H4 (cell line): ENCODE data around the gene VPS41. TPM values are rescaled to one million over a fixed set of nuclear protein-coding genes. Genes with fewer than 3 reads are reported as not detected.

ENCODE experiments used
- DNase-seq: peaks from one replicate; pipeline ENCODE4 v3.0.0-alpha.2; 2015; ENCODE audit warnings: low spot score
- total RNA-seq: library from RNA; depleted of rRNA; stranded (reverse); fragments of >200 nt; shearing (Covaris generic); gene quantifications from 2 replicates; pipeline ENCODE4 v1.2.3, GENCODE V29; 2014

Gene VPS41
- total RNA-seq, 1 experiment from 2014 or later, result 132 TPM

DNA sequence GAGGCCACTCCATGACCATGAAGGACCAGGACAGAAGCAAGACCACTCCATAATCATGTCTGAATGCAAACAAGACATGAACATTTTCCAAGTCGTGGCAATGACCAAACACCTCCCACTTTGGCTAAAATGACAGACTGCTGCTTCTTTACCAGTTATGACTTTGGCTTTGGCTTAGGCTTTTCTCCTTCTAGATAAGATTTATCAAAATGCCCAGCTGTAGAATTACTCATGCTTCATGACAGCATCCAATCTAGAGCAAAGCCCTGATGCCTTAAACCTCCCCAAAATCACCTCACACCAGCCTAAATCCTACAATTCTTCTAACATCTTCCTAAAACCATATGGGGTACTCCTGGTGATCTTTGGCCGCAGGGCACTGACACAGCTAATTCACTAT, 102.1 kb downstream of the VPS41 start:
- no peak for DNase-seq

DNA sequence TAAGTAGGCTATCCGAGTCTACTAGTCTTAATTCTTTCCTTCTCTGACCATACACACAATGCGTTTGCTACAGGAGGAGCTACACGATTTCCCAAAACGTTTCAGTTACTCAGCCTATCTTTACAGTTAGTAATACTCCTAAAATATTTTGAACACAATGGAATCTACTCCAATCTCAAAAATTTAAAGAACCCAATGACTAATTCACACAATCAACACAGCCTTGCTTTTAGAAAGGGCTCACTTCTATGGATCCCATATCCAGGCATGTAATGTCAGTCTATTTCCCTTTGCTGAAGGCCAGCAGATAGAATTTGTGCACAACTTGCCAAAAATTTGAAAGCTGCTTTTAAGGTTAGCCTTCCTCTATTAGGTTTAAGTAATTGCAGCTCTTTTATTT, 107.2 kb downstream of the VPS41 start:
- DNase-seq, result no peak

DNA sequence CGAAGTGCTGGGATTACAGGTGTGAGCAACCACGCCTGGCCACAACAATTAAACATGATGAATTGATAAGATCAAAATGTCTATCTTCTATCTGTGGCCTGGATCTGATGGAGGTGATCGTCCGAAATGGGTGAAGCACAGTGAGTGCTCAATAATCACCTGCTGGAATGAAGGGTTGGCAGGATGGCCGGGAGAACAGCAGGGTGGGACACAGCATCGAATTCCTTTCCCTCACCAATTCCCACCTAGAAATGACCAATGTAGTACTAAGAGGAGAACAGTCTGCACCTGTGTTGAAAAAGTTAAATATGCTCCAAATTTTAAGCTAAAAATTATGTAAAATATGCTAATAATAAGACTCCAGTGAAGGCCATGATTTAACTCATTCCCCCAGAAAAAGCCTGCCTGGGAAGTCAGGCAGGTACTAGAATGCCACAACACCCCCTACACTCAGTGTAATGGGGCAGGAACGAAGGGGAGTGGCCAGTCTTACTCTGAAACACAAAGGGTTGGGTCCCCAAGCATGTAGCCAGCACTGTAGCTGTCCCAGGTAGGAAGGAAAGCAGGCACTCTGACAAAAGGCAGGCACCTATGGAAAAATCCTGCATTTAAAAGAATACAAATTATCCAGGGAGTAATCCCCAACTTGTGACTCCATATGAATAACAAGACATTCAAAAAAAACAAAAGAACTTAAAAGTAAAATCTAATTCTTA, 110.3 kb downstream of the VPS41 start:
- no peak for DNase-seq

GRCh38 chr7:38796626-38797501, 112.1 kb downstream of the VPS41 start:
- peak; percentile 77 for DNase-seq

DNA sequence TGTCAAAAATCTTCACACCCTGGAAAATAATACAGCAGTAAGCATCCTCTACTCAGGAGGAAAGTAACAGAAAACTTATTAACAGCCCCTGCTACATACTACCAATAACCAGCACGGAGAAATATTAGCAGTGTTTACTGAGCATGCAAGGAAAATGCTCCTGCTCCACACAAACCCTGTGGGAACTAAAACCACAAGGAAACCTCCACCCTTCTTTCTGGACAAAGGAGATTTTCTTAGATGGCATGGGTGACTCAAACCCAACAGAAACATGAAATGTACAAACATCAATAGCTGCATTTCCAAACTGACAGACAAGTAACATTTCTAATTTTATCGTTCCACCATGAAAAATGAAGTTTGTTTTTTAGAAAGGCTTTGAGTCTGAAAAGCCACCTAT, 113.4 kb downstream of the VPS41 start:
- no peak for DNase-seq

DNA sequence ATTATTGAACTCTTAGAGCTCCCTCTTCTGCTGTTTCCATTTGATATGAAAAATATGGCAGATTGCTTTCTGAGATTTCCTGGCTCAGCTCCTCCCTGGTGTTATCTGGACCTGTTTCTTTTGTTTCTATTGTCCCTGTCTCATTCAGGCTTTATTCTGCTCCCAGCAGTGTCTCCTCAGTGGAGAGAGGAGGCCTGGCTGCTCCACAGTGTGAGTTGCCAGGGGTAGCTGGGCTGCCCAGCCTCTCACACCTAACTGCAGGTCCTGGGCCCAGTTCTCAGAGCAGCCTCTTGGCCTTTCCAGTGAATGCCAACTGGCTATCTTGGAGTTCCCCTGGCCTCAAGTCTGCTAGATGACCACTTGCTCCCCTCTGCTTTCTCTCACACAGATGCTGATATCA, 127.0 kb downstream of the VPS41 start:
- DNase-seq, result no peak

DNA sequence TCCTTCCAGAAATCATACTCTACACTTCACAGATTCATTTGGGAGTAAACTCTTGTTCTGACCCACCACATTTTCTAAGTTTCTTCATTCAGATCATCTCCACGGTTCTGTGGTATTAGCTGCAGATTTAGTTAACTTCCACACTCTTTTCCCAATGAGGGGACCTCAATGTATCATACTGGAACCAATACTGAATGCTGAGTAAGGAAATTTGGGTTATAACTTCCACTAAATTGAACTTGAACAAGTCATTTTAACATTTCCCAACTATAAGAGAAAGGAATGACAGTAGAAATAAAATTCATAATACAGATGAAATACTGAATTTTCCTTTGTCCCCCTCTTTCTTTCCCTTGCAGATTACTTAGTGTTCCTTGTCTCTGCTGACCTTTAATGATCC, 131.4 kb downstream of the VPS41 start:
- DNase-seq, result no peak

- DNase-seq, result no peak
Measured at GRCh38 chr7:38775506-38776175, 133.3 kb downstream of the VPS41 start.

- no peak for DNase-seq
Measured at GRCh38 chr7:38773430-38773829, 135.6 kb downstream of the VPS41 start.

DNA sequence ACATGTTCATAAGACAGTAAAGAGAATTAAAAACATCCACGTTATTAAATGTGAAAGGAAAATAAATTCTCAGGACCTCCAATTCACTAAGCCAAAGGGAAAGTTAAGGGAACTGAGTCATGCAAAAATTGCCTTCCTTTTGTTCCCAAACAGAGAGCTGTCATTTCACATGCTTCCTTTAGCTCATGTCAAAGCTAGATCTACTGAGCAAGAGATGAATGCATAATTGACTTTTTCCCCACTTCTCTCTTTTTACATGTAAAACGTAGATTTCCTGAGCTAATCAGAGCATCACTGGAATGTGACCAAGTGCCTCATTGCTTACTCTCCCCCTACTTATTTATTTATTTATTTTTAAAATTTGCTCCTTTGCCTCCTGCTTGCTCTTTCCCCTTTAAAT, 148.8 kb downstream of the VPS41 start:
- DNase-seq, result no peak

DNA sequence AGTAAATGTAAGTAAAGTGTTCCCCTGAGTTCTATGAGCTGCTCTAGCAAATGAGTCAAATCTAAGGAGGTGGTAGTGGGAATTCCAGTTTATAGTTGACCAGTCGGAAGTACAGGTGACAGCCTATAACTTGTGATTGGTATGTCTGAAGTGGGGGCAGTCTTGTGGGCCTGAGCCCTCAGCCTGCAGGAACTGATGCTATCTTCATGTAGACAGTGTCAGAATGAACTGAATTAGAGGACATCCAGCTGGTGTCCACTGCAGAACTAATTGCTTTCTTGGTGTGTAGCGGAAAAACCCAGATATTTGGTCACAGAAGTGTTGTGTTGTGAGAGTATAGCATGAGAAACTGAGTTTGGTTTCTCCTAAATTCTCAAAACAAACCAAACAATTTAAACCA, 150.0 kb downstream of the VPS41 start:
- DNase-seq, result no peak

DNA sequence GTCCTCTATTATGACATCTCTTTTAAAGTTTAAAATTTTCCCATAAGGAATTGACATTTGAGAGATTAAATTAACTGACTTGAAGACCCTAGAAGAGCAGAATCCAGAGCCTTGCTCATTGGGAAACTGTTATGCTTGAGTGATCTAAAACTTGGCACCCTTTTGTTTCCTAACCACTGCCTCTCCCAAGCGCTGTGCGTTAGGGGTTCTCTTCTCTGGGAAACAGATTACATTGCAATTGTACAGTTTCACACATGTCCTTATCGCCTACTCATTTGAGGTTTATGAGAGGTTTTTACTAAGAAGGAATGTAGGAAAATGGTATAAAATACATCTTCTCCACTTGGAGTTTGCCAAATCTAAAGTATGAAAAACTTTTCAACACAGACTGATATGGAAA, 151.1 kb downstream of the VPS41 start:
- DNase-seq, result no peak

DNA sequence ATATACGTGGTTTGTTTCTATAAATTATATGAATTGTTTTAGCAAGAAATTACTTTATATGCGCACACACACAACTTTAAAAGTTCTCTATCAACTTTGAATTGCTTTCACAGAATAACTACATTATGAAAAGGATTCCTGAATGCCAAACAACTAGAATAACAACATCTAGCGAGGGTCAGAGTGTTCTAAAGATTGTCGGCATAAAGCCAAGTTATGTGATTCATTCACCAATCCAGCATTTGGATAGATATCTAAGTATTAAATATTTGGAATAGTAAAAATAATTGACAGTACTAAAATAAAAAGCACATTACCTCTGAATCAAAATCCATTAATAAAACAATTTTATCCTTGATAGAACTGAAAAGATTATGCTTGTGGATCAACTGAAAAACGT, 152.5 kb downstream of the VPS41 start:
- no peak for DNase-seq

DNA sequence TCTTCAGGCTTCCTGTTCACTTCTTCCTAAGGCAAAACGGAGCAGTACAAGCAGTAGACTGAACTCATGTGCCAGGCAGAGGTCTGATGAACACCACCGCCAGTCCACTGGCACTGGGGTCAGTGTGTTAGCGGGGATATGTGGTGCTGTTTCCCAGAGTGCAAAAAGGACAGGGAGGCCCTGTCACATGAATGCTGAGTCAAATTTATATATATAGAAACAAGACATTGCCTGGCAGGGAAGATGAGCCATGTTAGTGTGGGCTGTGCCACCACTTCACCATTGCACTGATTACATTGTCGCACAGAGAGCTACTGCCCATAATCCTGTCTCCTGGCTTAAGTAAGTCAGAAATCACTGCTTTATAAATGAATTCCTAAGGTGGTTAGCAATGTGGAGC, 155.6 kb downstream of the VPS41 start:
- no peak for DNase-seq

DNA sequence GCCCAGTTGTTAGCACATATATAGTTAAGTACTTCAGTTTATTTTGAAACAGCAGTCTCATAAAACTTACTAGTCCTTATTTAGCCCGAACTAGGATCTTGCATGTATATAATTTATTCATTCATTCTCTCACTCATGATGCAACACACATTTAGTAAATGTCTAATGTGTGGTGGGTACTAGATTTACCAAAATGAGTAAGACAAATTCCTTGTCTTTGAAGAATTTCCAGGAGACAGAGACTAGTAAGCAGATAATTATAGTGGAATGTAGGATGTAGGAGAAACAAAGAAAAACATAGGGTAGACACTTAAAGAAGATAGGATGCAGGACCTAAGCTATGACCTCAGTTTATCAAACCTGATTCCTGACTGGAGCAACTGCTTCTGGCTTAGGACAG, 157.6 kb downstream of the VPS41 start:
- no peak for DNase-seq

DNA sequence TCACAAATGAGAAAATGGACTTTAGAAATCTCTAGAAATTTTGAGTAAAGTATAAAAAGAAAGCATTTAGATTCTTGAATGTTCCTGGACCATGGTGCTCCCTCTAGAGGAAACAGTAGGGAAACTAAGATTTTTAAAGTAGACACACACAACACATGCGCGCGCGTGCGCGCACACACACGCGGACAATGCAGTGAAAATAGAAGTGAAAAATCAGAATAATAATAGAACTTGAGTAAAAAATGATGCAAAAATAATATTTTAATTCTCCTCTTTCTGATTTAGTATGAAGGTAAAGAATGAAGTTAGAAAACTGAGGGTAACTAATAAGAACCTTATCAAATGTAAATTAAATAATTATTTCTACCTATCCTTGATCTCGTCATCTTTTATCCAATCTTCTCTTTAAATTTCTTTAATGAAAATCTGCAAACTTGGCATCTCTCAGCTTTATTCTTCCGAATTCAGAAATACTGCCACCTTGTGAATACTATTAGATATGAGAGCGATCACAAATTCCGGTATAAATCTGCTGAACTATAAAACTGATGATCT, 160.9 kb downstream of the VPS41 start:
- DNase-seq, result peak; percentile 42

- DNase-seq, result no peak
Measured at GRCh38 chr7:38746438-38746837, 162.6 kb downstream of the VPS41 start.

GRCh38 chr7:38744746-38745145, 164.2 kb downstream of the VPS41 start:
- DNase-seq, result no peak

DNA sequence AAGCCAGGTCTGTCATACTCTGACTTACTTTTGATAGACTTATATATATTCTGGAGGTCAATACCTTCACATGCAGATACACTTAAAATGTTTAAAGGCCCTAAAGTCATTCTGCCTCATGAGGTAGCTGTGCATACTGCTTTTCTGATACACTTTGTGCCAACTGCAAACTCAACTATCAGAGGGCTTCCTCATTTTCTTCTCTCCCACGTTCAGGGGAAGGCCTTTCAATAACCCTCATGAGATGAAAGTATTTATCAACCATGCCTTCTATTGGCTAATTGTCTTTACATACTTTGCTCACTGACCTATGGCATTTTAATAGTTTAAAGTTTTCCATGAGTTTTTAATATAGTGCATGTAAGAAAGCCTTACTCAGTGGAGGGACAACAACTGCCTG, 165.1 kb downstream of the VPS41 start:
- DNase-seq, result no peak

DNA sequence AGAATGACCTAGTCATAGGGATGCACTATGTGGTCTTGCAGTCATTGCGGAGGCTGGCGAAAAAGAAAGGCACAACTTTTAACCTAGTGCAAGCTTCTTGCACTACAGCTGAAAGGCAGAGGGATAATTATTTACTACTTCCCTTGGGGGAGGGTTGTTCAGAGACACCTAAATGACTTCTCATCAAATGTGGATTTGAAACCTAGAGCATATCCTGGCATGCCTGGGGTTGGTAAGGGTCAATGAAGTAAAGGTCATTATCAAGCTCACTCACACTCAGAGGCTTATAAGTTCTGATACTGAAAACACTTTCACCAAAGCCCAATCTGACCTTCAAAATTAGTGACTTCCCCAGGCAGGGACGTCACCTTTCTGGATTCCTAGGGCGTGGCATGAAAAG, 168.9 kb downstream of the VPS41 start:
- no peak for DNase-seq

DNA sequence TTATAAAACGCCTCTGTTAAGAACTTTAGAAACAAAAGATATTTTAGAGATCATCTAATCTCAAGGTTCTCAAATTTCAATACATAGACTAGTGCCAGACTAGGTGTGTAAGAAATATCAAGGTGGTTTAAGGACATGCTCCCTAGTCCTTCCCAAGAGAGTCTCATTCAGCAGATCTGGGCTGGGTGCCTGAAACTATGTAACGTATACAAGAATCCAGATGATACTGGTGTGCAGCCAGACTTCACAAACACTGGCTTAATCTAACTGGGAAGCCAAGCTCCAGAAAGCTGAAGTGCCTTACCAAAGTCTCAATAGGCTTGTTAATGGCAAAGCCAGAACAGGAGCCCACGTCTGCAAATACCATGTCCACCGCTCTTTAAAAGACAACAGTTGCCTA, 172.9 kb downstream of the VPS41 start:
- no peak for DNase-seq

DNA sequence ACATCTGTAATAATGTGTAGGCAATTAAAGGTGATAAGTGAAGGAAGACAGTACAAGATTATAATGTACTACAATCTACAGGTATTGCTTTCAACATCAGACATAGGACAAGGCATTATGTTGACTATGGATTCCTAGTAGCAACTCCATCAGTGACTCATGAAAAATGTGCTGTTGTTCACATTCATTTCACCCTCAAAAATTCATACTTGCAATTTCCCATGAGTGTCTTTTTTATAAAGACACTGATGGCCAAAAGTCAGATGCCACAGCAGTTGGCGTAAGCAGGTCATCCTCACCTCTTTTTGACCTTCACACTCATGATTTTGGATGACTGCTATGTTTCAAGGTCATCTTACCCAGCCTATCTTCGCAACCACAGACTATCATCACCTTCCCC, 177.8 kb downstream of the VPS41 start:
- no peak for DNase-seq
